ELR (cell line): ENCODE data around the gene TMEM89.

ENCODE experiments used
- DNase-seq: peaks from one replicate; pipeline ENCODE4 v3.0.0-alpha.2; 2015; ENCODE audit warnings: low read depth

Gene TMEM89

DNA sequence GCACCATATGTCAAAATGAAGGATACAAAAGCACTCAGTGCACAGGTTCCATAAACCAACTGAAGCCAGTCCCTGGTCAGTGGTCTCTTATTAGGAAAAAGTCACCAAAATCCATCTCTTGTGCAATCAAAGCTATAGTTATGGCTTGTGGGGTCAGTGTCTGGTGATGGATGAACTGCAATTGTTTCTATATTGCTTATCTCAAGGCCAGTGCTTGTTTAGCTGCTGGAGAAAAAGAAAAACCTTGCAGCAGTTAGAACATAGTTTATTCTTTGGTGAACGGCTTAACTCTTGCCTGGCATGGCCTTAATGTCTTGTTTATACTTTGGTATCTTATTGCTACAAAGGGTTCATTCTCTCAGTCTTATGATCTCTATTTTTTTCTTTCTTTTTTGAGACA is 9.3 kb downstream of the TMEM89 start:
- DNase-seq: no peak

DNA sequence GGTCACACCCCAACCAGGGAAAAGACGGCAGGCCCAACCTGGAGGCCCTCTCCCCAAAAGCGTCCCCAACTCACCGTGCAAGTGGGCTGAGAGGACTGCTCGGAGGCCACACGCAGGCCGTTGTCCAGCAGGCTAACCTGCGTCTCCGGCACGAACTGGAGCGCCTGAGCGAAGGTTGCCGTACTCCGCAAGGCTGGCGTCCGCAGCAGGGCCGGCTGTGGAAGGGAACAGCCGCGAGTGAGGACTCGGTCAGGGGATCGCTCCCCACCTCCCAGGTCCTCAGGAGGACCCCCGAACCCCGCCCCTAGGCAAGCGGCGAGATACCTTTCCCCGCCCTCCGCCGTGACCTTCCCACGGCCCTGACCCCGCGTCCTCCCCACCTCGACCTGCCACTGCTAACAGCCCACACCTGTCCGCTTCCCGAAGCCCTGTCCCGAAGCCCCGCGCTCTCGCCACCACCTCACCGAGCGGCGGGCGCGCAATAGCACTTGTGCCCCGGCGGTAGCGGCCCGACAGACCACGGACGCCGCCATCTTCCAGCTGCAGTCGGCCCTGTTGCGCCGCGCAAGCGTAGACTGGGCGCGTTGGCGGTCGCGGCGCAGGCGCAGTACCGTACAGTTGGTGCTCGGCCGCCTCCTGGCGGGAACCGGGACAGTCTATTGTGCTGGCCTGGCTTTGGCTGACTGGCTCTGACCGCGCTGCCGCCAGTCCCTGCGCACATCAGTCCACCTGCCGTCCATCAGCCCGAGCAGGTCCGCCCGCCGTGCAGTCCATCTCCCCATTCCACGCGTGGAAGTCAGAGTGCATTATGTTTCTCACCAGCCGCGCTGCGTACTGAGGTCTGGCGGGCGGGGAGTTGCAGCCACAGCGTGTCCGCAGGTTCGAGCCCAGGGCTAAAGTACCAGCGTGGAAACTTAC is 12.2 kb downstream of the TMEM89 start, which contains the start of gene UQCRC1:
UQCRC1 (minus strand) TSS at position 559 of the 918 bp plus-strand sequence; CDS start at position 533, 26 bp downstream.
- peak; percentile 91 for DNase-seq

DNA sequence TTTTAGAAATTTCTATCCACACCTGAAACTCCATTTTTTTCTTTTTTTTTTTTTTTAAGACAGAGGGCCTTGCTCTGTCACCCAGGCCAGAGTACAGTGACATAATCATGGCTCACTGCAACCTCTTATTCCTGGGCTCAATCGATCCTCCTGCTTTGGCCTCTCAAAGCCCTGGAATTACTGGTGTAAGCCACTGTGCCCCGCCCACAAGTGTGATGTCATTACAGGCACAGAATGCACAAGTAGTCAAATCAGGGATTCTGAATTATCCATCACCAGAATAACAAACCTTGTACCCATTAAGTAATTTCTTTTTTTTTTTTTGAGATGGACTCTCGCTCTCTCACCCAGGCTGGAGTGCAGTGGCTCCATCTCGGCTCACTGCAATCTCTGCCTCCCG is 14.1 kb downstream of the TMEM89 start:
- DNase-seq: peak; percentile 37

DNA sequence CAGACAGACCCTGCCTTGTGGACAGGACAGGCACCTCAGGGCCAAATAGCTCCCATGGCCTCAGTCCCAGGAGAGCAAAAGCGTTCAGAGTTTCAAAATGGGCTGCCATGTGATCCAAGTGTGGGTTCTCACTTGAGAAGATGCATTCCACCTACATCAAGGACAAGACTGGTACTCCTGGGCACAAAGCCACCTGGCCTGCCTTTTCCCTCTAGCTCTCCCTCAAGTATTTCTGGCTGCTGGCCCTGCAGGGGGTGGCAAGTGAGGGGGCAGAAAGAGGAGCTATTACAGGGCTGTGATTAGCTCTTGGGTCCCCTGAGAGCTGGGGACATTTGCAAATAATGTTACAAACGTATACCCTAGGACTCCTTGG is 20.0 kb downstream of the TMEM89 start:
- no peak for DNase-seq

DNA sequence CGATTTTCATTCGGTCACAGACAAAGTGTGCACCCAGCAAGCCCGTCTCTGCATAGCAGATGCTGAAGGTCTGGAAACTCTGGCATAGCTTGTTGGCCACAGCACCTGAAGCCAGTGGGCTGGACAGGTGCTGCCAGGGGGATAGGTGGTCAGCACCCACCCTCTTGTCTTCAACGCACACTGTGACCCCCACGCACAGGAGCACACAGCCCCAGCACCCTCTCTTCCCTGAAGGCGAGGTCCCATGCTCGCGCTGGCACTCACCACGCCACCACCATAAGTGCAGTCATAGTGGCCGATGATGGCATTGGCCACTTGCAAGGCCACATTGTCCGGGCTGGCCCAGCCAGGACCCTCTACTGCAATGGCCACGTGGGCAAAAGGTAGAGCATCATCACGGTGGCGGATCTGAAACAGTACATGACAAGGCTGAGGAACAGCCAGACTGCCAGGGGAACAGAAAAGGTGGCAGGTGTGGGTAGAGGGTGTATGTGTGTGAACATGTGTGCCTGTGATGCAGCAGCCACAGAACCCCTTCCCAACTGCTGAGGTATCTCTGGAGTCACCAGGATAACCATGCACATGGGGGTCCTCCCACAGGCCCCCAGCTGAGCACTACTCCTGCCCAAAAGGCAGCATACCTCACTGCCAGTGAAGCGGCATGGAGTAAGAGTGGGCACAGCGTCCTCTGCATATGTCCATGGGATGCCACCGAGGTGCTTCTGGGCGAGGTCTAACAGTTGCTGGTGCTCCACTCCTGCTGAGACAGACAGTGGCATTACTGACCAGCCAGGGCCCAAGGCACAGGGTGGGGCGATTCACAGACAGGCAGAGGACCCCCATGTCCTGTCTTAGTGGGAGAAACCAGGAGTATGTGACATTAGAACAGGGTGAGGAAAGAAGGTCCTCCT is 20.6 kb downstream of the TMEM89 start:
- DNase-seq: no peak

DNA sequence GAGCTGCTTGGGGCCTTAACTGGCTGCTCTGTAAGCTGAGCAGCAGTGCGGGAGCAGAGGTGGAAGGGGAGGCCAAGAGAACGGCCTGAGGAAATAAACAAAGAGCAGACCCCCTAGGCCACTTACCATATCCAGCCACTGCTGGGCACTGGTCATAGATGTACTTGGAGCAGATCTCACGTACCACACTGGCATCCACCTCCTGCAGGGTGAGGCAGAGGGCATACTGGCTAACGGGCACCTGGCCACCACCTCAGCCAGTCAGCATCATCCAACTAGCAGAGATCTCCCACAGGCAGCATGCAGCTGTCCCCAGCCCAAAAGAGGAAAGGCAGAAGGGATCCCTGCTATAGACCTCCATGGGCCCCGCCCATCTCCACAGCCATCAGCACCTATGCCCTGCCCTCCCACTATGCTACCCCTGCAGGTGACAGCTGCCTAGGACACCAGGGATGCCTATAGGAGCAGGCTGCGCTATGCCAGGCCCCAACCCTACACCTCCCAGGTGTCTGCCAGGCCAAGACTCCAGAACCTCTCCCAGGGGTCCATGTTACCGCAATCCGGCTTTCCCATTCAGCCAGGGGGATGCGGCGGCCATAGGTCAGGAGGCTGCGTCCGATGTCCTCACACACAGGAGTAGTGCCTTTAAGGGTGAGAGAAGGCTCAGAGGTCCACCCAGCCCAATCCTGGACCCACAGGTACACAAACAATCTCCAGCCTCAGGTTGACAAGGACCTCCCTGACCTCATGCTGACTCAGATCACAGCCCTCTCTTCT is 21.9 kb downstream of the TMEM89 start:
- no peak for DNase-seq

DNA sequence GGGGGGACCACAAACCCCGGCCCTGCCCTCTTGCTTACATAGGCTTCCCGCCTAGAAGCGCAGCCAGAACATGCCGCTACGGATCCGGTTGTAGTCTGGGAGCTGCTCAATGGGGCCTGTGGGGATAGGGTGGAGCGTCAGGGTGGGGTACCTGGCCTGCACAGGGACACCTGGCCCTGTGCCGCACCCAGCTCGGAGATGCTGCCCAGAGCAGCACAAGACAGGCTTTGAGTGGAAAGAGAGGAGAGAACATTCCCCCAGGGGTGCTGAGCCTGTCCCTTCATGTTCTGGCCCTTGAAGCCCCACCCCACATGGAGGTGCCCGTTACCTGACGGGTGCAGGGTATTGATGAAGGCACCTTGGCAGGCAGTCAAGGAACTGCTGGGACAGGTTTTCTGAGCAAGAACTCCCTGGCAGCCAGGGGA is 22.5 kb downstream of the TMEM89 start:
- no peak for DNase-seq

DNA sequence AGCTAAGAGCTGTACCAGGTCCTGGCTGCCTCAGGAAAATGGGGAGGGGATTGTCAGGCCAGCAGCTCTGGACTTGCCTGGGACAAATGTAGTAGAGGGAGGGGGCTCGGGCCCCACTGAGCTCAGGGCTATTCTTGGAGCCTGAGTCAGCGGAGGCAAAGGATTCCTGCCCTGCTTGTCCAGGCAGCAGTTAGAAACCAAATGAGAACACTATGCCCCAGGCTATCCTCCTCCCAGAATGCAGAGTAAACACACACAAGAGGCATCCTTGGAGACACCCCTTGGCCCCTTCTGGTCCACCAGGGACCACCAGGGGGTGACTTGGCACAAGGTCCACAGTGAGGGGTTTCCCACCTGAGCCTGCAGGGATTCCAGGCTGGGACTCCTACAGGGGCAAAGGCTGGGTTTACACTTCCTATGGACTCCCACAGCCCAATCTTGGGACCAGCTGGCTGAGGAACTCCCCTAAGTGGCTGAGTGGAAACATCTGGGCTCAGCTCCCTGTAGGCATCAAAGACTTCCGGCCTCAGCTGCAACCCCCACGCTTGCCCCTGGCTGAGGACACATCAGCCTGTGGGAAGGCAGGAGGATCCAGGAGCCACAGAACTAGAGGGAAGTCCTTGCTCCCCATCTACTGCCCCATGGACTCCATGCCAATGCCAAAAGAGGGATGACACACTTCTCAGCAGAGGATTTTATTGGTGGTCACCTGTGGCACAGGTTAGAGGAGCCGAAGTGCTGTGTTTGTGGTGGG is 23.1 kb downstream of the TMEM89 start:
- peak; percentile 92 for DNase-seq

DNA sequence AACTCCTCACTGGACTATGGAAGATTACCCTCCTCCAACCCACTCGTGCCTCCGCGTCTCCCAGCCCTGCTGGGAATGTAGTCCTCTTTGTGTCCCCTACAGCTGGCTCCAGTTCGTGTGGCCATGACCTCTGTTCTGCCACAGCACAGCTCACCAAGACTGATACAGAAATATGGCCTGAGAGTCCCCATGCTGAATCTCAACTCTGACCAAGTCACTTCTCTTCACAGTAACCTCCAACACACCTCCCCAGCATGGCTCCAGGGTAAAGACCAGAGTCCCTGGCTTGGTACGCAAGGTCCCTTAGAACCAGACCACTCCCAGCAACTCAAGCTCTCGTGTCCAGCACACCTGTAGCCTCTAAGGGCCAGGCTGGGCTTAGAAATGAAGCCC is 24.2 kb downstream of the TMEM89 start:
- no peak for DNase-seq

DNA sequence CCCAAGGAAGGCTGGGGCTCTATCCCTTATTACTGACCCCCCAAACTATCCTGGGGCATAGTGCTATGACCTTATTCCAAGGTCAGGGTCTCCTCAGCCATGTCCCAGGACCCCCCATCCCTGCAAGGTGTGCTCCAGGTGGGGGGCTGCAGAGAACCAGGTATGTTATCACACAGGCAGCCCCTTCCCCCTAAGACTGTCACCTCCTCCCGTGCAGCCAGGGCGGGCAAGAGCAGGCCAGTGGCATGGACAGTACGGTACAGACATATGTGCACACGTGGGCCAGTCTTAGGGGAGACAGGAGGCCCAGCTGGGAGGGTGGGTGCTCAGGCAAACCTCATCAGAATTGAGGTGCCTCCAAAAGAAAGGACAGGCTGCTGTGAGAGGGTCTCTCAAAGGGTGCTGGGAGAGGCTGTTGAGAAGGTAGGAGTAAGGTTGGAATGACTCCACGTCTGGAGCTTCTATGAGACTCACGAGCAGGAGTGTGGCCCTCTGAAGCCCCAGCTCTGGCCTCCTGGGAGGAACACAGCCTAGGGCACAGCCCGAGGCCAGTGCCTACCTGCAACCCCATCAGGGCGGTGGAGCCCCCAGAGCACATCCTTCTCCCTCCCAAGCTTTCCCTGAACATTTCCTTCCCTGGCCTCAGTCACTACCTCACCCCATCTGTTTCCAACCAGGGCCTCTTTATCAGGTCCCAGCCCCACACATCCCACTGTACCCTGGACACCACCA is 24.7 kb downstream of the TMEM89 start:
- no peak for DNase-seq

DNA sequence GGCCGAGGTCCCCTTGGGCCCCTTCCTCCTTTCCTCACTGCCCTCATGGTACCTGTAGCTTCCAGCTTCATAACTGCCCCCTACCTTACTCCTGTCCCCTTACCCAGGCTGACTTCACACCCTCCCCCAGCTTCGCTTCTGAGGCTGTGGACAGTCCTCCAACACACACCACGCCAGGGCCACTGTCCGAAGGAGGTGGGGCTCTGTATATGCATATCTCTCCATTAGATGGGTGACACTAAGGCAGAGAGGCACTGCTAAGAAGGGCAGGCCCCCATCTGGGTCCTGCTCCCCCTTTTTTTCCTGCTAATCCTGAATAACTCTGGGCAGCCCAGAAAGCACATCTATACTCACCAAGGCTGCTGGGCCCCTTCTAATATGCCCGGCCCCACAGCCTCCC is 25.4 kb downstream of the TMEM89 start:
- DNase-seq: peak; percentile 12

DNA sequence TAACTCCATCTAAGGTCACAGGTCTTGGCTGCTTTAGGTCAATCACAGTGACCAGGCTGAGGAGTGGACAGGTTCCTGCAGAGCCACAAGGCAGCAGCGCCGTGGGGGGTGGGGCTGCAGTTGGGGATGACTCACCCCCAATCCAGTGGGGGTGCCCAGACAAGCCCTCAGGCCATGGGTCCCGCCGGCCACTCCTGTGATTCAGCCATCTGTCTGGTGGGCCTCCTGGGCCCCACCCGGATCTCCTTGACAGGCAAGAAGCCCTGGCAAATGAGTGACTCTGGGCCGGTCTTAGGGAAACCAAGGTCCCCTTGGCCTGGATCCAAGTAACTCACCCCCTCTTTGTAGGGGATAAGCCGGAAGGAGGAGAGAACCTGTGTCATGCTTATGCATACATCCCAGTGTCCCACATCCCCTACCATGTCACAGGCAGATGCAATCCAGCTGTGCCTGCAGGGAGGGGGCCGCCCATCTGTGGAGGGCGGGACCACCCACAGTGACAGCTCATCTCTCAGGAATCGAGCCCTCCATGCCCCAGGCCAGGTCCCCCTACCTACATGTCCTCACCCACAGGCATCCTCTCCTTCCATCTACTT is 25.9 kb downstream of the TMEM89 start:
- peak; percentile 98 for DNase-seq

DNA sequence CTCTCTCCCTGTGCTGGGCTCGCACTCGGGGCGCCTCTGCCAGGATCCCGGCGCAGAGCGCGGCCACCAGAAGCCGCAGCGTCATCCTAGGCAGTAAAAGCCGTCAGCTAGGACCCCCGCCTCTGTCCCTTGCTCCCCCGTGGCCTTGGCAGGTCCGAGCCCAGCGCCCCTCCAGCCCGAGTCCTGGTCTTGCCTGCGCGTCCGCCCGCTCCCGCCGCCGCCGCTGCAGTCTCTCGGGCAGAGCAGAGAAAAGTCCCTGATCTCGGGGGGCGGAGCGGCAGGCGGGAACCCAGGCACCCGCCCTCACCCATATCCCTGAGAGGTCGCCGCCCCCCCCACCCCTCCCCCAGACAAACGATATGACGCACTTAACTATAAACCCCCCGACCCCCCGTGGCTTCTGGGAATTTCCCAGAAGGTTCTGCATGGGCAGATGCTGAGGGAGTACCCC is 26.5 kb downstream of the TMEM89 start, which contains the start of gene COL7A1:
COL7A1 (minus strand) TSS at position 255 of the 451 bp plus-strand sequence; CDS start at position 85, 170 bp downstream.
- no peak for DNase-seq

DNA sequence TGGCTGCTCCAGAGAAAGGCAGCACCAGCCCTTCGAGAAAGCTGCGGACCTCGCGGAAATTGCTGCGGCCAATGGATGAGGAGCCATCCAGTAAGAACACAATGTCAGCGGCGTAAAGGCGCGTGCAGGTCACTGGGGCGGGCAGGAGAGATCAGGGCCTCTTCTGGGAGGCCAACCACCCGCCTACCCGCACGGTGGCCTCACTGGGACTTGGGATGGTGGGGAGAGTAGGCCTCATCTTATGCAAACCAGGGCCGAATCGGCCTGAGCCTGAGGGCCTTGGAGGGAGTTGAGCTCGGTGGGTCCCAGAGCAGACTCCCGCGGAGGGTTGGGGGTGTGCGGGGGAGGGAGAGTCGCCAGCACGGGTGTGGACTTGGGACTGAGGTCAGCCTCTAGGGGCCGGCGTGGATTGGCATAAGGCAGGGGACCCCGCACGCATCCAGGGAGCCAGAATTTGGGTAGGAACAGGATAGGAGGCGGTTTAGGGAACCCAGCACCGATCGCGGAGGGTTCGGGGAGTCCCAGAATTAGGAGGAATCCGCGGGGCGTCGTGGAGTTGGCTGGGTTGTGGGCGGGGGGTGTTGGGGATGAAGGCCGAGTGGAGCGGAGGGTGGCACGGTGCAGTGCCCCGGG is 27.0 kb downstream of the TMEM89 start:
- DNase-seq: peak; percentile 57

DNA sequence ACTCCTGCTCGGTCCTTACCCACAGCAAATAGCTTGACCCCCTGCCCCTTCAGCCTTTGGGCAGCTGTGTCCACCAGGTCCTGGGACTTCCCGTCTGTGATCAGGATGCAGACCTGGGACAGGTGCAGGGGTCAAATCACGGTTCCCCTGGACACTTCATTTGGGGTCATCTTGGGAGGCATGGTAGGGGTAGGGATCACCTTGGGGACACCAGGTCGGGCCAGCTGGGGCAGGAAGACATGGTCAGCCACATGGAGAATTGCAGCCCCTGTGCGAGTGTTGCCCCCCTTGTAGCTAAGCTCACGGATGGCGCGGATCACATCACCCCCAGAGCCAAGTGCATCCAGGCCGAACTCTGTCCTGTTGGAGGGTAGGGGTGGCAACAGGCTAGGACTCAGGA is 28.2 kb downstream of the TMEM89 start:
- no peak for DNase-seq

DNA sequence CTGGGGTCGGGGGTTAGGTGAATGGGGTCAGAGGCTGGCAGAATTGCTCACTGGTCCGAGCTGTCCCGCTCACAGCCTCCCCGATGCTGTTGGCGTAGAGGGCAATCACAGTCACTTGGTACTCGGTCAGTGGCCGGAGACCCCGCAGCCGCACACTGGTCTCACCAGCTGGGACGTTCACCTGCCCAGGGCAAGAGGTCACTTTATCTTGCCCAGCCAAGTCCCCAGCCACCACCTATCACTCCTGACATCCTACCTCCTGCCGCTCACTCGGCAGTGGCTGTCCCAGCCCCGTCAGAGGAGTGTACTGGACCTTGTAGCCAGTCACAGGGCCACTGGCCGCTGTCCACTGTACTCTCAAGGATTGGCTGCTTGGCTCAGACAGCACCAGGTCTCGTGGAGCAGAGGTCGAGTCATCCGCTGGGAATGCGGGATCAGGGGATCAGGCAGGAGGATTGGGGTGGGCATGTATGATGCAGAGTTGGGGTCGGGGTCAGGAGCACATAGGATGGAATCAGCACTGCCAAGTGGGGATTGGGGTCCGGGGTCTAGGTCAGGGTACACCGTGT is 29.0 kb downstream of the TMEM89 start:
- DNase-seq: peak; percentile 60

DNA sequence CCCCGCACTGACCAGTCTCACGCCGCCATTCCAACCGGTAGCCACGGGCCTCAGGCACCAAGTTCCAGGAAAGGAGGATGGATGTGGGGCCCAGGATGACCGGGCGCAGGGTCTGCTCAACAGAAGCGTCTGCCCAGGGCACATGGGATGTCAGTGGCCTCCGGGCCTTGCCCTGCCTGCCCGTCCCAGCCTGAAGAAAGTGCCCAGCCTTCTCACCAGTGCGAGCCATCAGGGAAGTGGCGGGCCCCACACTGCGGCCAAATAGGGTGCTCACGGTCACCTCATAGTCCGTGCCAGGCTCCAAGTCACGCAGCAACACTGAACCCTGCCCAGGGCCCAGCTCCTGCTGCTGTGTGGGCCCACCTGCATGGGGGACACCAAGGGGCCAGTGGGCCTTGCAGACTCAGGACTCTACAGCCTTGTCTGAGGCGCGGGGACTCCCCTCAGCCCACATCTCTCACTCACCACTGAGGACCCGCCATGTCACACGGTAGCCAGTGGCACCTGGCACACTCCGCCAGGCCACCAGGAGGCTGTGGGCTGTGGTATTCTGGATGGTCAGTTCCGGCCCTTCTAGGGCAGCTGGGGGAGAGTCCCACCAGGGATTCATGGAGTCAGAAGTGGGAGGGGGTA is 29.6 kb downstream of the TMEM89 start:
- DNase-seq: no peak

DNA sequence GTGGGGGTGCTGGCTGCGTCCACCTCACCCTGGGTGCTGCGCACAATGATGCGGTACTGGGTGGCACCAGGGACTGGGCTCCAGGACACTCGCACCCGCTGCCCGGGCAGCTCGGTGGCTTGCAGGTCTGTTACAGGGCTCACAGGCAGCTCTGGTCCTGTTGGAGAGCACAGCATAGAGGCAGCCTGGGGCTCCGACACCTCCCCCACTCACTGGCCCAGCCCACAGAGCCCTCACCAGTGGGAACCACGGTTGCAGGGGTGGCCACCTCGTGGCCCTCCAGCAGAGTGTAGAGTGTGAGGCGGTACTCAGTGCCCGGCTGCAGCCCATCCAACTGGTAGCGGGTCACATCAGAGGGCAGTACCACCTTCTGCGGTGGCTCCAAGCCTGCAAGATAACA is 30.1 kb downstream of the TMEM89 start:
- DNase-seq: no peak

DNA sequence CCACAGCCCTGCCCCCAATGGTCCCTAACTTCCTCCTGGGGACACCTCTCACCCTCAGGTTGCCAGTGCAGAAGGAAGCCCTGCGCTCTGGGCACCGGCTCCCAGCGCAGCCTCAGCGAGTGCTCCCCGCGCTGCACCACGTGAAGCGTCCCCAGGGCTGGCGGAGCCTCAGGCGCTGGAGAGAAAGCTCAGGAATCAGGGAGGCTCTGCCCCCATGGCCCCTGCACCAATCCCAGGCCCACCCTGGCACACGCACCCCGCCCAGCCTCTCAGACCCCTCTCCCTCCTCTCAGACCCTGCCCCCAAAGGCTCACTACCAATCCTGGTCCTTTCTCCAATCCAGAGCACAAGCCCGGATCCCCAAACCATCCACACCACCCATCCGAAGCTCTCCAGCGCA is 33.3 kb downstream of the TMEM89 start:
- DNase-seq: no peak
